H1 (cell line): ENCODE measurements around the gene KCNA1. TPM values are rescaled to one million over a fixed set of nuclear protein-coding genes. Genes with fewer than 3 reads are reported as not detected.

ENCODE experiments used
- CTCF ChIA-PET: fragments of 300-600 bp; sonication (Branson Sonifier 250); formaldehyde crosslinking; loops from one replicate; lab custom pipeline; 2021; ENCODE audit not compliant: partially characterized antibody; lab: Charles Lee
- POLR2A ChIA-PET: fragments of 300-600 bp; sonication (Branson Sonifier 250); formaldehyde crosslinking; loops from one replicate; lab custom pipeline; 2021; ENCODE audit warnings: inconsistent platforms; ENCODE audit not compliant: partially characterized antibody; lab: Charles Lee
- DNase-seq, 2 experiments: peaks; one replicate each; pipeline versions ENCODE4 v3.0.0 to v3.0.0-alpha.2; 2010 to 2022; ENCODE audit warnings: low spot score in 2 of 2, low read depth in 1 of 2, mixed read lengths in 1 of 2
- FAIRE-seq: peaks from 2 replicates; lab custom pipeline; 2011; peaks lifted over from hg19 to GRCh38; lab: Jason Lieb, UNC
- H2AFZ ChIP-seq: 2 replicates; pipeline ENCODE4 v1.8.1; 2012; ENCODE audit warnings: low read length, inconsistent platforms
- H2AK5ac ChIP-seq: 2 replicates; pipeline ENCODE4 v1.6.1; 2013; ENCODE audit warnings: low read depth, low read length
- H2BK120ac ChIP-seq: replicated peaks from 2 replicates; pipeline ENCODE3; 2013; ENCODE audit warnings: low read depth, low read length, inconsistent platforms
- H2BK12ac ChIP-seq: 2 replicates; pipeline ENCODE4 v1.6.1; 2013; ENCODE audit warnings: low read depth, low read length
- H2BK15ac ChIP-seq: 2 replicates; pipeline ENCODE4 v1.6.1; 2013; ENCODE audit warnings: low read length
- H2BK20ac ChIP-seq: 2 replicates; pipeline ENCODE4 v1.6.1; 2013; ENCODE audit warnings: low read length
- H2BK5ac ChIP-seq: 2 replicates; pipeline ENCODE4 v1.6.1; 2013; ENCODE audit warnings: low read depth, low read length
- H3K14ac ChIP-seq: 2 replicates; pipeline ENCODE4 v1.6.1; 2013; ENCODE audit warnings: inconsistent platforms; ENCODE audit not compliant: insufficient read length
- H3K18ac ChIP-seq: 2 replicates; pipeline ENCODE4 v1.6.1; 2013; ENCODE audit warnings: low read length; ENCODE audit errors: extremely low read depth
- H3K23ac ChIP-seq: 2 replicates; pipeline ENCODE4 v1.6.1; 2013; ENCODE audit warnings: inconsistent platforms; ENCODE audit not compliant: insufficient read length
- H3K23me2 ChIP-seq: 2 replicates; pipeline ENCODE4 v1.6.1; 2013; ENCODE audit warnings: low read depth, low read length
- H3K27ac ChIP-seq: 2 replicates; pipeline ENCODE4 v1.6.1; 2011; ENCODE audit warnings: low read depth, low read length, inconsistent platforms
- H3K27me3 ChIP-seq, 4 experiments: replicated peaks in 1 of 4; 1 replicate in 1 of 4; 2 replicates in 3 of 4; pipeline versions ENCODE4 v1.6.1 to v1.8.1; 2011 to 2013; ENCODE audit warnings: low read length in 3 of 4, mild to moderate bottlenecking in 3 of 4, inconsistent platforms in 2 of 4, mixed read lengths in 2 of 4, moderate library complexity in 1 of 4; ENCODE audit not compliant: control insufficient read depth in 3 of 4, insufficient read depth in 3 of 4; ENCODE audit errors: extremely low read depth in 1 of 4
- H3K36me3 ChIP-seq, 4 experiments: 2 replicates each; pipeline versions ENCODE4 v1.6.1 to v1.8.1; 2011 to 2013; ENCODE audit warnings: mild to moderate bottlenecking in 4 of 4, low read length in 3 of 4, moderate library complexity in 2 of 4, control low read depth in 1 of 4, inconsistent platforms in 1 of 4; ENCODE audit not compliant: insufficient read depth in 4 of 4, control insufficient read depth in 2 of 4
- H3K4ac ChIP-seq: replicated peaks from 2 replicates; pipeline ENCODE3; 2013; ENCODE audit warnings: low read length, low read depth, mixed read lengths, inconsistent platforms; ENCODE audit not compliant: insufficient read length
- H3K4me1 ChIP-seq, 4 experiments: replicated peaks in 1 of 4; 1 replicate in 1 of 4; 2 replicates in 3 of 4; pipeline versions ENCODE4 v1.6.1 to v1.8.1; 2011 to 2013; ENCODE audit warnings: low read length in 3 of 4, inconsistent platforms in 2 of 4, mixed read lengths in 1 of 4; ENCODE audit not compliant: insufficient read depth in 4 of 4, control insufficient read depth in 3 of 4
- H3K4me2 ChIP-seq, 2 experiments: 2 replicates each; pipeline versions ENCODE4 v1.6.1 to v1.8.1; 2011 to 2013; ENCODE audit warnings: low read depth in 2 of 2, low read length in 2 of 2, control low read depth in 1 of 2, inconsistent platforms in 1 of 2, mild to moderate bottlenecking in 1 of 2; ENCODE audit not compliant: insufficient read depth in 1 of 2
- H3K4me3 ChIP-seq, 4 experiments: fragments of 200-600, 300-600 bp in 1 of 4; sonication (generic), shearing (Covaris generic), sonication (Bioruptor Twin) in 1 of 4; 2 replicates each; pipeline versions ENCODE4 v1.5.1 to v1.8.1; 2011 to 2016; ENCODE audit warnings: low read length in 4 of 4, low read depth in 3 of 4, control low read depth in 2 of 4, inconsistent platforms in 2 of 4, mild to moderate bottlenecking in 2 of 4, mixed read lengths in 1 of 4, moderate library complexity in 1 of 4; ENCODE audit not compliant: insufficient read depth in 2 of 4; ENCODE audit errors: extremely low read depth in 1 of 4
- H3K56ac ChIP-seq: replicated peaks from 2 replicates; pipeline ENCODE3; 2013; ENCODE audit warnings: low read depth, mild to moderate bottlenecking, mixed read lengths, low read length, inconsistent platforms; ENCODE audit not compliant: insufficient read length
- H3K79me1 ChIP-seq: 2 replicates; pipeline ENCODE4 v1.6.1; 2013; ENCODE audit warnings: low read depth, low read length, control low read depth
- H3K79me2 ChIP-seq, 2 experiments: 2 replicates each; pipeline versions ENCODE4 v1.6.1 to v1.8.1; 2012 to 2013; ENCODE audit warnings: low read length in 2 of 2, mild to moderate bottlenecking in 2 of 2, inconsistent platforms in 1 of 2; ENCODE audit not compliant: insufficient read depth in 2 of 2, control insufficient read depth in 1 of 2
- H3K9ac ChIP-seq, 4 experiments: replicated peaks in 1 of 4; 1 replicate in 1 of 4; 2 replicates in 3 of 4; pipeline versions ENCODE4 v1.6.1 to v1.8.1; 2011 to 2013; ENCODE audit warnings: low read depth in 3 of 4, low read length in 3 of 4, control low read depth in 2 of 4, mild to moderate bottlenecking in 2 of 4, moderate library complexity in 2 of 4, inconsistent platforms in 1 of 4; ENCODE audit errors: extremely low read depth in 1 of 4
- H3K9me3 ChIP-seq, 2 experiments: 2 replicates each; pipeline versions ENCODE4 v1.6.1 to v1.8.1; 2012 to 2013; ENCODE audit warnings: mild to moderate bottlenecking in 2 of 2, moderate library complexity in 2 of 2, control low read depth in 1 of 2, inconsistent platforms in 1 of 2, low read depth in 1 of 2, low read length in 1 of 2, mixed read lengths in 1 of 2; ENCODE audit not compliant: insufficient read depth in 2 of 2
- H4K20me1 ChIP-seq, 2 experiments: replicated peaks in 1 of 2; 2 replicates each; pipeline versions ENCODE3 to v1.8.1; 2011 to 2013; ENCODE audit warnings: inconsistent platforms in 2 of 2, low read length in 2 of 2, mild to moderate bottlenecking in 1 of 2; ENCODE audit not compliant: insufficient read depth in 2 of 2, control insufficient read depth in 1 of 2
- H4K5ac ChIP-seq: 2 replicates; pipeline ENCODE4 v1.6.1; 2013; ENCODE audit warnings: low read length, low read depth, mixed read lengths, inconsistent platforms; ENCODE audit not compliant: insufficient read length
- H4K8ac ChIP-seq: 2 replicates; pipeline ENCODE4 v1.8.0; 2013; ENCODE audit warnings: mild to moderate bottlenecking, moderate library complexity, low read length, inconsistent platforms; ENCODE audit not compliant: insufficient read depth; ENCODE audit errors: extremely low read depth
- H4K91ac ChIP-seq: replicated peaks from 2 replicates; pipeline ENCODE3; 2013; ENCODE audit warnings: low read length, mixed read lengths, inconsistent platforms; ENCODE audit not compliant: insufficient read length
- ASH2L ChIP-seq: fragments of 200-600, 300-600 bp; sonication (generic); IDR thresholded peaks from one replicate; pipeline ENCODE4 v1.7.1; 2017; ENCODE audit warnings: low read length
- CHD1 ChIP-seq: IDR thresholded peaks from 2 replicates; pipeline ENCODE4 v1.6.1; 2012; ENCODE audit warnings: low read depth, low read length, improper control_type of control experiment
- EGR1 ChIP-seq: IDR thresholded peaks from 2 replicates; pipeline ENCODE4 v1.6.1; 2011; ENCODE audit warnings: low read depth, low read length, borderline replicate concordance
- KDM5A ChIP-seq: fragments of 200-600 bp; IDR thresholded peaks from 2 replicates; pipeline ENCODE4 v1.7.1; 2012; ENCODE audit warnings: mild to moderate bottlenecking, low read length, inconsistent platforms, mixed read lengths
- MAFK ChIP-seq: IDR thresholded peaks from 2 replicates; pipeline ENCODE4 v1.6.1; 2012; ENCODE audit warnings: low read depth, mild to moderate bottlenecking, improper control_type of control experiment, low read length
- NRF1 ChIP-seq: IDR thresholded peaks from 2 replicates; pipeline ENCODE4 v1.6.1; 2011; ENCODE audit warnings: mild to moderate bottlenecking, low read depth, low read length, improper control_type of control experiment
- RBBP5 ChIP-seq: IDR thresholded peaks from 2 replicates; pipeline ENCODE4 v1.7.1; 2012; ENCODE audit warnings: low read depth, mild to moderate bottlenecking, inconsistent platforms, low read length, moderate library complexity, borderline replicate concordance
- RFX5 ChIP-seq: IDR thresholded peaks from 2 replicates; pipeline ENCODE4 v1.6.1; 2011; ENCODE audit warnings: low read depth, low read length, improper control_type of control experiment, borderline replicate concordance
- RNF2 ChIP-seq: fragments of 200-900, 300-1000 bp; sonication (generic); IDR thresholded peaks from 2 replicates; pipeline ENCODE4 v1.7.1; 2016; ENCODE audit warnings: borderline replicate concordance, low read depth, mild to moderate bottlenecking, antibody characterized with exemption, low read length; ENCODE audit not compliant: poor library complexity, severe bottlenecking; ENCODE audit errors: missing control alignments
- SIN3A ChIP-seq, 2 experiments: IDR thresholded peaks in 1 of 2; conservative IDR thresholded peaks in 1 of 2; 2 replicates each; pipeline ENCODE4 v1.6.1; 2011 to 2012; ENCODE audit warnings: low read length in 2 of 2, improper control_type of control experiment in 1 of 2, low read depth in 1 of 2, mild to moderate bottlenecking in 1 of 2
- SIX5 ChIP-seq: IDR thresholded peaks from 2 replicates; pipeline ENCODE4 v1.6.1; 2011; ENCODE audit warnings: mild to moderate bottlenecking, low read depth, low read length
- SP1 ChIP-seq: IDR thresholded peaks from 2 replicates; pipeline ENCODE4 v1.6.1; 2011; ENCODE audit warnings: low read depth, low read length
- SUZ12 ChIP-seq: fragments of 200-600 bp; sonication (generic); IDR thresholded peaks from 2 replicates; pipeline ENCODE4 v1.6.1; 2012; ENCODE audit warnings: mild to moderate bottlenecking, inconsistent platforms, low read length, moderate library complexity, mixed read lengths
- TEAD4 ChIP-seq: IDR thresholded peaks from 2 replicates; pipeline ENCODE4 v1.6.1; 2012; ENCODE audit warnings: low read depth, low read length, inconsistent platforms, mixed read lengths
- WGBS, 2 experiments: shearing (Covaris generic) in 1 of 2; methylation state at CpG; one replicate each; pipeline versions ENCODE4 v1.1.6 to v1.1.7; 2013 to 2015; ENCODE audit warnings: low lambda C conversion rate in 2 of 2, mixed read lengths in 2 of 2, inconsistent platforms in 1 of 2, low coverage in 1 of 2, missing lambda C conversion rate in 1 of 2; ENCODE audit not compliant: insufficient replicate concordance in 2 of 2, insufficient coverage in 1 of 2, insufficient read length in 1 of 2; ENCODE audit errors: extremely low coverage in 1 of 2, missing lambda C conversion rate in 1 of 2; 5-methylcytosine and 5-hydroxymethylcytosine counted together
- polyA plus RNA-seq, 7 experiments: library from polyadenylated mRNA; depleted of rRNA in 3 of 7; stranded (reverse) in 5 of 7; unstranded in 2 of 7; fragments of >200 nt in 5 of 7; fragments of 200-250 nt in 2 of 7; gene quantifications; 1 replicate in 5 of 7; 2 replicates in 1 of 7; 4 replicates in 1 of 7; pipeline versions ENCODE4 v1.2.1 to v1.2.3, GENCODE V29; 2011 to 2013; ENCODE audit warnings: missing spikeins in 2 of 7, mixed read lengths in 2 of 7
- total RNA-seq: library from RNA; stranded (reverse); fragmentation: NEBNext Ultra II Directional; extraction: Animal tissue kit (Norgen Biotek cat#: 25700); gene quantifications from 2 replicates; pipeline ENCODE4 v1.2.1, GENCODE V29; 2021
- TF ChIP-seq, protein P1 (sequence below): IDR thresholded peaks from 2 replicates; pipeline ENCODE4 v1.6.1; 2012; ENCODE audit warnings: inconsistent platforms

KCNA1 gene
- total and polyA plus RNA-seq, 2 of the 8 experiments (the other 6 are each of a cell fraction or from before 2014, with no cell fraction given): 0.23 to 0.30 TPM

GRCh38 chr12:4933411-4933810 is 23.7 kb downstream of the KCNA1 start:
- Histone ChIP-seq H3K18ac (no peak overlapping the region), H3K27me3 (no peaks in the 10 kb centered on the region; a peak in 1 of 7 replicates), H2BK12ac (no peak overlapping the region), H4K20me1 (no peaks in the 10 kb centered on the region), H3K23ac (no peak overlapping the region), H2AK5ac (no peak overlapping the region), H2AFZ (no peak overlapping the region), H2BK20ac (no peak overlapping the region), H4K8ac (no peak overlapping the region), H2BK5ac (no peak overlapping the region), H2BK15ac (no peak overlapping the region), H3K4me3 (no peak overlapping the region), H3K9me3 (no peaks in the 10 kb centered on the region), H3K27ac (no peak overlapping the region), H3K36me3 (no peaks in the 10 kb centered on the region), H4K91ac (no peak overlapping the region), H2BK120ac (no peak overlapping the region), H3K23me2 (no peaks in the 10 kb centered on the region), H3K79me2 (no peaks in the 10 kb centered on the region), H3K56ac (no peak overlapping the region), H3K4me2 (no peak overlapping the region), H3K14ac (no peak overlapping the region), H3K4me1 (no peaks in the 10 kb centered on the region), H3K9ac (no peak overlapping the region), H4K5ac (no peak overlapping the region), H3K79me1 (no peaks in the 10 kb centered on the region), H3K4ac (no peak overlapping the region)
- 67% methylated on average over 1 of the region's 1 CpG; no CpG with 5 or more reads in 1 of the 2 experiments for WGBS, 2 experiments
- ChIA-PET CTCF (no interaction called here), POLR2A (no interaction called here)
- DNase-seq (no peak), FAIRE-seq (no peak)
- TF ChIP-seq RBBP5 (no peak), EGR1 (no peak), TEAD4 (no peak), SP1 (no peak), SIX5 (no peak), SUZ12 (no peak), SIN3A (conservative IDR thresholded peaks at IDR 0.05 in 1 of 2, IDR thresholded peaks at IDR 0.05 in 1 of 2; ENCODE audit: low read depth in 1 of 2, low read length in 2 of 2) (no peak), KDM5A (no peak), RFX5 (no peak), MAFK (no peak), RNF2 (no peak), CHD1 (no peak), ASH2L (no peak), NRF1 (no peak)
- TF ChIP-seq, protein P1, sequence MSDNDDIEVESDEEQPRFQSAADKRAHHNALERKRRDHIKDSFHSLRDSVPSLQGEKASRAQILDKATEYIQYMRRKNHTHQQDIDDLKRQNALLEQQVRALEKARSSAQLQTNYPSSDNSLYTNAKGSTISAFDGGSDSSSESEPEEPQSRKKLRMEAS: no peak
